ENCODE results near the gene CCDC88B. TPM values are rescaled to one million over a fixed set of nuclear protein-coding genes. Genes with fewer than 3 reads are reported as not detected.

Gene CCDC88B
- total and polyA plus RNA-seq, 7 donors = 1.4 to 3.6 (median 2.6) TPM

DNA sequence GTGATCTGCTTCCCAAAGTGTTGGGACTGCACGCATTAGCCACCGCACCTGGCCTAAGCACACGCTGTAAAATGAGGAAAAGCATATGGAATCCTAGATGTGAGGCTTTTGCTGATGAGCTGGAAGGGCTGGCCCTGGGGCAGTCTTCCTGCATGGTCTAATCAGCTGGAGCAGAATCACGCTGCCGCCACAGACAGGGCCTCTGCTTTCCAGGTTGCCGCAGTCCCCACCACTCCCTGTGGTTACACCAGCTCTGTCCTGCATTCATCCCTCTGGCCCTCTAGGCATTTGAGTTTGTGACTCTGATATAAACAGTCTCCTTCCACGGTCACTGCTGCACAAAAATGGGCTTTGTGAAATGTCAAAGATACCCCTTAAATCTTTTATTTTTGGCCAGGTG, 36.1 kb downstream of the CCDC88B start:
- no peak overlapping the region for H3K27ac ChIP-seq
- no peak overlapping the region for H3K4me3 ChIP-seq
- peaks cover 9% of the 10 kb centered on the region for H3K4me1 ChIP-seq
- H3K27me3 ChIP-seq (ENCODE audit: insufficient read depth in 3 of 3, low read length in 2 of 3) = no peaks in the 10 kb centered on the region
- DNase-seq = no peak
- ATAC-seq = no peak
- peaks cover 0 to 7% of the 10 kb centered on the region in 2 donors for H3K36me3 ChIP-seq (ENCODE audit: insufficient read depth in 1 of 2, low read depth in 1 of 2)
- TF ChIP-seq, protein P1, sequence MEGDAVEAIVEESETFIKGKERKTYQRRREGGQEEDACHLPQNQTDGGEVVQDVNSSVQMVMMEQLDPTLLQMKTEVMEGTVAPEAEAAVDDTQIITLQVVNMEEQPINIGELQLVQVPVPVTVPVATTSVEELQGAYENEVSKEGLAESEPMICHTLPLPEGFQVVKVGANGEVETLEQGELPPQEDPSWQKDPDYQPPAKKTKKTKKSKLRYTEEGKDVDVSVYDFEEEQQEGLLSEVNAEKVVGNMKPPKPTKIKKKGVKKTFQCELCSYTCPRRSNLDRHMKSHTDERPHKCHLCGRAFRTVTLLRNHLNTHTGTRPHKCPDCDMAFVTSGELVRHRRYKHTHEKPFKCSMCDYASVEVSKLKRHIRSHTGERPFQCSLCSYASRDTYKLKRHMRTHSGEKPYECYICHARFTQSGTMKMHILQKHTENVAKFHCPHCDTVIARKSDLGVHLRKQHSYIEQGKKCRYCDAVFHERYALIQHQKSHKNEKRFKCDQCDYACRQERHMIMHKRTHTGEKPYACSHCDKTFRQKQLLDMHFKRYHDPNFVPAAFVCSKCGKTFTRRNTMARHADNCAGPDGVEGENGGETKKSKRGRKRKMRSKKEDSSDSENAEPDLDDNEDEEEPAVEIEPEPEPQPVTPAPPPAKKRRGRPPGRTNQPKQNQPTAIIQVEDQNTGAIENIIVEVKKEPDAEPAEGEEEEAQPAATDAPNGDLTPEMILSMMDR (IDR thresholded peaks at IDR 0.05) = no peak
- intact Hi-C loops (cut with DNase I) = no loop called here
- H3K9me3 ChIP-seq = no peaks in the 10 kb centered on the region
- WGBS, 3 donors = 86 to 96% (median 87%) methylated on average over 7 of the region's 7 CpGs

DNA sequence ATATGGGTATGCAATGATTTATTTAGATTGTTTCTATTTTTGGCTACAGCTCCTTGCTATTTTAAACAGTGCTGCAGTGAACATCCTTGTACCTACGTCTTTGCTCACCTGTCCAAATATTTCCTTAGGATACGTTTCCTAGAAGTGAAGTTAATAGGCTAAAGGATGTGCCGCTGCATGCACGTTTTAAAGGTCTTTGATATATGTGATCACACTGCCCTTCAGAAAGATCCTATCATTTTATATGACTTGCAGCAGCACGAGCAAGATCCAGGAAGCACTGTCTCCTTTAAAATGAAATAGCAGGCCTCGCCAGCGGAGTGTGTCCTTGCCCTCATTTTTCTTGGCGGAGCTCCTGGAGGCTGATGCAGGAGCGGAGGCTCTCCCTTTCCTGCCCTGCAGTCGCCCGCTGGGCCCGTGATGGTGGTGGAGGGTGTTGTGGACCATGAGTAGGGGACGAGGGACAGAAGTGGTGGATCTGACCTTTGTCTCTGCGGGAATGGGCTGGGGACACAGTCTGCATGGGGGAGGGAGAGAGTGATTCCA, 38.4 kb downstream of the CCDC88B start:
- Histone ChIP-seq H3K27me3 (ENCODE audit: insufficient read depth in 3 of 3, low read length in 2 of 3) (no peaks in the 10 kb centered on the region), H3K4me1 (peaks cover 9% of the 10 kb centered on the region), H3K27ac (no peak overlapping the region), H3K9me3 (no peaks in the 10 kb centered on the region), H3K36me3 (ENCODE audit: insufficient read depth in 1 of 2, low read depth in 1 of 2) (no peaks in the 10 kb centered on the region), H3K4me3 (no peak overlapping the region)
- 18 to 25% (median 19%) methylated on average over 14 of the region's 14 CpGs for WGBS, 3 donors
- ATAC-seq (peak; percentile 48 to 87 (median 79)), DNase-seq (peak in 1 of 2 donors; percentile 48)
- intact Hi-C loops (cut with DNase I) = no loop called here
- TF ChIP-seq, protein P1 (IDR thresholded peaks at IDR 0.05) = no peak

DNA sequence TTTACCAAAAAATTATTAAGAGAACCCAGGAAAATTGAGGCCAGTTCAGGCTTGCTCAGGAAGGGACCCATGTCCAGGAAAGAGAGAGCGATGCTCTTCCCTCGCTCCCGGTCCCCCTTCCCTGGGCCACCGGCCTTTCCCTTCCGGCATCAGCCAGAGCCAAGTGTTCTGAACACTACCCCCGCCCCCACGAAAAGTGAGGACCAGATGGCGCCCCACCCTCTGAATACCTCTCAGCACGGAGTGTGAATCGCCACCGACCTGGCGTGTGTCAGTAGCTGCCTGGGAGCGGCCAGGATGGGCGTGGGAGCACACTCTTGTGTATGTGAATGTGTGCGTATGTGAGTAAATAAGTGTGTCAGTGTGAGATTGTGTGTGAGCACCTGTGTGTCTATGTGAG, 39.2 kb downstream of the CCDC88B start:
- 65 to 84% (median 71%) methylated on average over 15 of the region's 15 CpGs for WGBS, 3 donors
- DNase-seq (no peak), ATAC-seq (no peak)
- Histone ChIP-seq H3K27me3 (ENCODE audit: insufficient read depth in 3 of 3, low read length in 2 of 3) (no peaks in the 10 kb centered on the region), H3K36me3 (ENCODE audit: insufficient read depth in 1 of 2, low read depth in 1 of 2) (no peaks in the 10 kb centered on the region), H3K4me3 (no peak overlapping the region), H3K27ac (no peak overlapping the region), H3K4me1 (peaks cover 12% of the 10 kb centered on the region), H3K9me3 (no peaks in the 10 kb centered on the region)
- intact Hi-C loops (cut with DNase I) = no loop called here
- TF ChIP-seq, protein P1 (IDR thresholded peaks at IDR 0.05) = no peak

DNA sequence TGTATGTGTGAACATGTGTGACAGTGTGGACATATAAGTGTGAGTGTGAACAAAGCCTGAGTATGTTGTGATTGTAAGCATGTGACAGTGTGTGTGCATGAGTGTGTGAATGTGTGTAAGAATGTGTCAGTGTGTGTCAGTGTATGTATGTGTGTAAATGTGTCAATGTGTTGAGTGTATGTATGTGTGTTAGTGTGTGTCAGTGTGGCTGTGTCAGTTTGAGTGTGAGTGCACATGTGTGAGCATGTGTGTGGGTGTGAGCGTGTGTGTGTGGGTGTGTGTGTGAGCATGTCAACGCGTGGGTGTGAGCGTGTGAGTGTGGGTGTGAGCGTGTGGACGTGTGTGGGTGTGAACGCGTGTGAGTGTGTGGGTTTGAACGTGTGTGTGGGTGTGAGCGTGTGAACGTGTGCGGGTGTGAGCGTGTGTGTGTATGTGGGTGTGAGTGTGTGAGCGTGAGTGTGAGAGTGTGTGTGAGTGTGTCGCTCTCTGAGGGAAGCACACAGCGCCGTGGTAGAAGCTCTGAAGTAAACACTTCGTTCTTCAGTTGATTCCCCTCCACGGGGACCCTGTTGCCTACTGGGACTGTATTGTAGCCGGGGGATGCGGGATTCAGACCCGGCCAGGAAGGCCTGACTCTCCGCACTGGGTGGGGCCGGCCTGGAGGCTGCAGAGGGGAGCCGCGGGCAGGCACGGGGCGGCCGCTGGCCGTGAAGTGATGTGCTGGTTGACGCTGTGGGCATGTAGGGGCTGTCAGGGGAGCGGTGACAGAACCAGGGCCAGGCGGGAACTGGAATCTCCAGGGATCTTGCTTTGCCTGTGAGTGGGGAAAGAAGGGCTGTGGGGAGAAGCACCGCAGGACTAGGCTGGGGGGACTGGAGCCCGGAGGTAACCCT, 40.1 kb downstream of the CCDC88B start:
- Histone ChIP-seq H3K27me3 (ENCODE audit: insufficient read depth in 3 of 3, low read length in 2 of 3) (no peaks in the 10 kb centered on the region), H3K4me1 (peaks cover 14% of the 10 kb centered on the region), H3K4me3 (no peak overlapping the region), H3K36me3 (ENCODE audit: insufficient read depth in 1 of 2, low read depth in 1 of 2) (no peaks in the 10 kb centered on the region), H3K27ac (no peak overlapping the region), H3K9me3 (no peaks in the 10 kb centered on the region)
- intact Hi-C loops (cut with DNase I) = no loop called here
- TF ChIP-seq, protein P1 (IDR thresholded peaks at IDR 0.05) = no peak
- WGBS, 3 donors = 70 to 75% (median 71%) methylated on average over 33 to 35 of the region's 35 CpGs
- DNase-seq = no peak
- no peak for ATAC-seq

Data from psoas muscle (tissue), 8 donors.